HG02981 (cell line): Measurements from ENCODE around the gene SETD3.

Experiments used
- ATAC-seq: cut with Tn5 transposase; IDR thresholded peaks from one replicate; pipeline ENCODE4 v1.9.1; 2021; ENCODE audit warnings: mild to moderate bottlenecking, moderate library complexity; ENCODE audit not compliant: unreplicated experiment

The SETD3 gene

DNA sequence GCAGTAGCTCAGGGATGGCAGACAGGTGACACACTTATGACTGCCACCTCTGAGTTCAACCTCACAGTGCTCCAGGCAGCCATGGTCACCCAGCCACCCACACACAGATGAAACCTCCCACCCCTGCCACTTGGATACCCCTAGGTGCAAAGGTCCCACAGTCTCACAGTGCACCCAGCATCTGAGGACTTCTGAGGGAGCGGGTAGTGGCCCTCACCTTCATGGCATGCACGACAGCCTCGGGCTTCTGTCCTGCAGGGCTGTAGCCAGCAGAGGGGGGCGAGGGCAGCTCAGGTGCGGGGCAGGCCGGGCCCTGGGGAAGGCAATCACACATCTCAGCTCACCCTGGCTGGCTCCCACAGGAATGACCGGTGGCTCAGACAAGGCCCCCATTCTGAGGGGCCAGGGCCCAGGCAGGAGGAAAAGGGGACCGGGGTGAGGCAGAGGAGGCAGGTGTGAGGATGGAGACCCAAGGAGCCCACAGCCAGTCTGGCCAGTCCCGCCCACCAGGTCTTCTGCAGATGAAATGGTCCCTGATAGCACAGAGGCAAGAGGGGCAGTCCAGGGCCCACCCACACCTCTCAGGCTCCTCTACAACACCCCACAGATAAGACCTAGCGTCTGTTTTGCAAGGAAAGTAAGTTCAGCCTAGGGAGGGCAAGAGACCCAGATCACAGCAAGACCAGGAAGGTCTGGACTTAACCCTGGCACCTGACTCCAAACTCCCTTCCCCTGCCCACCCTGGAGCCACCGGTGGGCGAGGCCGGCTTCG, 36.4 kb upstream of the SETD3 start:
- no peak for ATAC-seq

DNA sequence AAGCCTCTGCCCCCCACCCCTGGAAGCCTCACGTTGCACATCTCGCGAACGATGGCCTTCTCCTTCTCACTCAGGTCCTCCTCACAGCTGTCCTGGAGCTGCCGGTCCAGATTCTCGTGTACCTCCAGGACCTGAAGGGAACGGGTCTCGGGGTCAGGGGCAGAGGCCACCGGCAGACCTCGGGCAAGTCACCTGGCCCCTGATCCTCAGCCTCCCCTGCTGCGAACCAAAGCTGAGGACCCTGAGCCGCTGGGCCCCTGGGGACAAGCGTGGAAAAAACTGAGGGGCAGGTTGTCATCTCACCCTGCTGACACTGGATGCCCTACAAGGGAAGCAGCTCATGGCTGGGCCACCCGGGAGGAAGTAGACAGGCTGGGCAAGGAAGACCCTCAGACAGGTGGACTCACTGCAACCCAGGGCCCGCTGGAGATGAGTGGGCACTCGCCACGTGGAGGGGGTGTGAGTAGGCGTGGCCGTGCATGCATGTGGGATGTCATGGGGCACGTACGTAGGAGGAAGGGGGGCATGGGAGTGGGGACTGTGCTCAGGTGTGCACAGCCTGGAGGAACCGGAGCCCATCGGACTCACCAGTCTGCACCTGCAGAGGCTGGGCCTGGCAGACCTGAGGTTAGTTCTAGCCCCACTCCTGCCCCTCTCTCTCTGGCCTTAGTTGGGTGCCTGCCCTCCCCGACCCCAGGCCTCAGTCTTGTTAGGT, 35.7 kb upstream of the SETD3 start:
- no peak for ATAC-seq

DNA sequence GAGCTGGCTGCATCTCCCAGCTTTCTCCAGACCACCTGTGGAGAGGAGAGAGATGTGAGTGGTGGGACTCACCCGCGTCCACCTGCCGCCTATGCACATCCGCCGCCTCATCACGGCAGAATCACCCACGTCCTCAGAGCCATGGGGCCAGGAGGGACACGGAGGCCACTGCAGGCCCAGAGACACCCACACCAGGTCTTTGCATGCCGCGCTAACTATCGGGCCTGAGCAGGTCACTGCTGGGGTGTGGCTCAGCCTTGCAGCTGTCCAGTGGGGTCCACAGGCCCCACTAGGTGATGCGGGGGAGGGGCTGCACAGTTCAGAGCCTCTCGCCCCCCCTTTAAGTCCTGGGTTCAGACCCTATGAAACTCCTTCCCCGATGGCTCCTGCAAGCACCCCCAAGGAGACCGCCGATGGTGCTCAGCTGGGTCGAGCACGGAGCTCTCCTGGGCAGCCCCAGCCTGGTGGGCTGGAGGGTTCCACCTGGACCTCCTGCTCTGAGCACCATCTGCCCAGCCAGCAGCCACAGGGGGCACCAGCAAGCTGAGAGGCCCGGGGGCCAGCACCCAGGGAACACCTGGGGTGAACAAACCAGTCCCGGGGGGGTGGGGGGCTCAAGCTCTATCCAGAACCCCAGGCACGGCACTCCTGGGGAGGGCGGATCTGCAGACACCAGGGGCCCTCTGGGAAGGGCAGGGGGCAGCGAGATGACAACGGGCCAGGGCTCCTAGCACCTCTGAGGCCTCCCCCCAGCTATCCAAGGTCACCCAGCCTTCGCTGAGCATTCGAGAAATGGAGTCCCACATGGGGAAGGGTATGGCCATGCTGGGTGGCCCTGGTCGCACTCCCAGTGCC, 34.9 kb upstream of the SETD3 start:
- no peak for ATAC-seq

DNA sequence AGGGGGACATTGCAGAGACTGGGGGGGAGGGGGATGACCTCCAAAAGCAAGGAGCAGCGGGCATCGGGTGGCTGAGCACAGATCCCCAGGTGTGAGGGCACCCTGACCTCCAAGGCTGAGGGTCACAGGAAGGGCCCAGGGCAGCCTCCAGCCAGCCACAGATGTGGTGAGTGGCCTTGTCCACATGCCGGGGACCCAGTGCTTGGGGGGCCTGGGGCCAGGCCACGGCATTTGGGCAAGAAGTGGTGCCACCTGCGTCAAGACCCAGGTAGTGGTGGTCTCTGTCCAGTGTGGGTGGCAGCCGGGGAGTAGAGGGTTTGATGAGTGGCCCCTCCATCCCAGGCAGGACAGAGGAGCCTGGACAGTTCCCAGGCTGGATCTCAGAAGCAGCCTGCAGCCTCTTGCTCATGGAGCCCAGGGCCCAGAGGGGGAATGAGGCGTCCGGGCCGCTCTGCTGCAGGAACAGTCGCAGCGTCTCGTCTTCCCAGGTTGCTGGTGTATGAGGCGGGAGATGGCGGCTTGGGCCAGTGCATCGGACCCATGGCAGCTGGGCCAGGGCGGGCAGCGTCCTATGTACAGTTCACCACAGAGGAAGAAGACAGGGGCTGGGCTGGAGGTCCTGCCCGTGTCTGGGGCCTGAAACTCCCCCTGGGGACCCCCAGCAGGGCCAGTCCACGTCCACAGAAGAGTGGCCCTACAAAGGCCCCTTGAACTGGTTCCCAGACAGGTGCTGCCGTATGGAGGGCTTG, 34.1 kb upstream of the SETD3 start:
- no peak for ATAC-seq

GRCh38 chr14:99513946-99514551, 33.4 kb upstream of the SETD3 start:
- ATAC-seq, result no peak

- no peak for ATAC-seq
Observed at GRCh38 chr14:99513183-99513694, 32.6 kb upstream of the SETD3 start.

DNA sequence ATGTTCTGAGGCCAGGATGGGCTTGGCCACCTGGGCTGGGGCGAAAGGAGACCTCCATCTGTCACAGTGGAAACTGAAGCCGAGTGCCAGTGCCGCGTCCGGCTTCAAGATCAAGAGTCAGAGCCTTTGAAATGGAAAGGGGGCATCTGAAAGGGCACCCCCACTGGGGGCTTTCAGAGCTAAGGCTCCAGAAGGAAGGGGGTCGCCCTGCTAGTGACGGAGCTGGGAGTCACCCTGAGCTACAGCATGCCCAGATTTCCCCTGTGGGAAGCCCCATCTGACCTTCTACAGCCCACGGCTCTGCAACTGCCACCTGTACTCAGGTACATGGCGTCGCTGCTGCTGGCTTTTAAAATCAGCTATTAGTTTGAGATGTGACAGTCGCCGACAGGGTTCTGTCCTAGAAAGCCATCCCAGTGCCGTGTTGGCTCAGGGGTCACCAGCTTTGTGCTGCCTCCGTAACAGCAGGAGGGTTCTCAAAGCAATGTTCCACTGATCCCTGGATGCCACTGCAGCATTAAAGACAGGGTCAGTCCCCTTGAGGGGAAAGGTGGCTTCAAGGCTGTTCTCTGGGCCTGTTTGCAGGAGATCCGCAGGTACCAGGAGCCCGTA, 32.0 kb upstream of the SETD3 start:
- ATAC-seq, result no peak

DNA sequence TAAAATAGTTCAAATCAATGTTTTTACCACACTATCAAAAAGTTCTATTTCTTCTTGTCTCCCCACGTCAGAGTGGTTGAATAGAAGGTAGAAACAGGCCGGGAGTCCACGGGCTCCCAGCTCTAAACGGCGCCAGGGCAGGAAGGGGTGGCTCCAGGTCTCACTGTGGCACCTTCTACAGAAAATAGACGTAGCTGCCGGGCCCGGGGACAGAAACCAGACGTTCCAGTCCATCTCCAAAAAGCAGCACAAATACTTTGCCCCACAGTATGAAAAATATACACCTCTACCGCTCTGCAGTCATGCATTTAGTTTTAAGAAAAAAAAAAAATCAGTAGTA, 31.4 kb upstream of the SETD3 start:
- ATAC-seq, result no peak

- no peak for ATAC-seq
Observed at GRCh38 chr14:99511421-99512109, 30.9 kb upstream of the SETD3 start.

DNA sequence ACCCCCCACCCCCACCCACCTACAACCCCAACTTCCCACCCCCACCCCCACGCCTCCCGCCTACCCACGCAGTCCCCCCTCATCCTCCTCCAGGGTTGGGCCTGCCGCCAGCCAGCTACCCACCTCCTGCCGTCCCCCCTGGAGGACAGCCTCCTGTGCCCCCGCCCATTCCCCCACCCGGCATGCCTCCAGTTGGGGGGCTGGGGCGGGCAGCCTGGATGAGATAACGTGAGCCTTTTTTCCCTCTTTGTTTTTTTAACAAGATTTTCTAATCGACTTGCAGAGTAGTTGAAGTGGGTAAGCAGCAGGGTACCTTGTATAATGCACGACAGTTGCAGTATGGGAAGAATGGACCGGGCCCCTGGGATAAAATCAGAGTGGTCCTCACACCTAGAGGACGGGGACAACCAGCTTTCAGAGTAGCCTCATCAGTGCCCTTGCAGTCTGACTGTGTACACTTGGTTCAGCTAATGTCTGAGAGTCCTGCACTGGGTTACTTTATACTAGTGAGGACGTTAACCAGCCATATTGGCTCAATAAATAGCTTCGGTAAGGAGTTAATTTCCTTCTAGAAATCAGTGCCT, 30.0 kb upstream of the SETD3 start:
- no peak for ATAC-seq

DNA sequence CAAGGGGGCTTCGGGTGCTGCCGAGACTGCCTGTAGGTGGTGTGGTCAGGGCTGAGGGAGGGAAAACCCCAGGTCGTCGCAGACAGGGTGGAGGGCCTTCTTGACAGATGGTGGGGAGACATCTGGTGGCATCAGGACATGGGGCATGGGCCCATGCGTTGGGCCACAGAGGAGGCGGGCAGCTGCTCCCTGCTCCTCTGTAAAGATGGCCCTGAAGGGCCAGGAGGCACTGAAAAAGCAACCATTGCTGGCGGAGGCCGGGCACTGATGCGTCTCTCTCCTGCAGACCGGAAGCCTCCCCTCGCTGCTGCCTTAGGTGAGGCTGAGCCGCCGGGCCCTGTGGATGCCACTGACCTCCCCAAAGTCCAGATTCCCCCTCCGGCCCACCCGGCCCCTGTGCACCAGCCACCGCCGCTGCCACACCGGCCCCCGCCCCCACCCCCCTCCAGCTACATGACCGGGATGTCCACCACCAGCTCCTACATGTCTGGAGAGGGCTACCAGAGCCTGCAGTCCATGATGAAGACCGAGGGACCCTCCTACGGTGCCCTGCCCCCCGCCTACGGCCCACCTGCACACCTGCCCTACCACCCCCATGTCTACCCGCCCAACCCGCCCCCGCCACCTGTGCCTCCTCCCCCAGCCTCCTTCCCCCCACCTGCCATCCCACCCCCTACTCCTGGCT, 29.4 kb upstream of the SETD3 start:
- ATAC-seq, result no peak

- no peak for ATAC-seq
Observed at GRCh38 chr14:99508896-99509629, 28.4 kb upstream of the SETD3 start.

- ATAC-seq, result no peak
Observed at GRCh38 chr14:99507860-99508640, 27.4 kb upstream of the SETD3 start.

DNA sequence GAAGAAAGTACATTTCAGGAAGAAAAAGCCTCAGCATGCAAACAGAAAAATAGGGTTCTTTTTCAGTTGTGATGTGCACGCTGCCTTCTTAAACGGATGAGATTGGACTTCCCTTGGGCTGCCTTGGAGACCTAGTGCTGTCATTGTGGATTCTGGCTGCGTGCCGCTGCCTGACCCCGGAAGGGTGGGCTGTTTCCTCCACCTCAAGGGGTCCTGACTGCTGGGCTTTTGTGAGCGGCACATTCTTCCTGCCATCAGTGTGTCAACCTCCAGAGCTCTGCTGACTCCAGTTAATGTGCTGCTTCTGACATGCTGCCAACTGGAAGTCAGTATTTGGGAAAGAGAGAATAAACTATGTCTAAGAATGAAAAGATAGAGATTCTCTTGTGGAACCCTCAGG, 25.6 kb upstream of the SETD3 start:
- ATAC-seq, result no peak

DNA sequence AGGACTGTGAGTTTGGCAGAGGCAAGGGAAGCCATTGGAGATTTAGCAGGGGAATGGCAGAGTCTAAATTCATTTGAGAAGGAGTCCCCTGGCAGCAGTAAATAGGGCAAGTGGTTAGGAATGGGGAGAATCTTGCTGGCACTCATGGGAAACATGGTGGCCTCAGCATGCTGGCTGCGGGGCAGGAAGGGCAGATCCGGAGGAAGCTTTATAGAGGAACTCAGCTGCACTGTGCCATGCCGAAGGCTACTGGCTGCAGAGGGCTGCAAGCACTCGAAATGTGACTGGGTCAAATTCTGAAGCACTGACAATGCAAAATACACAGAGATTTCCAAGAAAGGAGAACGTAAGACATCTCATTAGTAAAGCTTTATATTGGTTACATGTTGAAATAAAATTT, 24.4 kb upstream of the SETD3 start:
- ATAC-seq, result no peak

DNA sequence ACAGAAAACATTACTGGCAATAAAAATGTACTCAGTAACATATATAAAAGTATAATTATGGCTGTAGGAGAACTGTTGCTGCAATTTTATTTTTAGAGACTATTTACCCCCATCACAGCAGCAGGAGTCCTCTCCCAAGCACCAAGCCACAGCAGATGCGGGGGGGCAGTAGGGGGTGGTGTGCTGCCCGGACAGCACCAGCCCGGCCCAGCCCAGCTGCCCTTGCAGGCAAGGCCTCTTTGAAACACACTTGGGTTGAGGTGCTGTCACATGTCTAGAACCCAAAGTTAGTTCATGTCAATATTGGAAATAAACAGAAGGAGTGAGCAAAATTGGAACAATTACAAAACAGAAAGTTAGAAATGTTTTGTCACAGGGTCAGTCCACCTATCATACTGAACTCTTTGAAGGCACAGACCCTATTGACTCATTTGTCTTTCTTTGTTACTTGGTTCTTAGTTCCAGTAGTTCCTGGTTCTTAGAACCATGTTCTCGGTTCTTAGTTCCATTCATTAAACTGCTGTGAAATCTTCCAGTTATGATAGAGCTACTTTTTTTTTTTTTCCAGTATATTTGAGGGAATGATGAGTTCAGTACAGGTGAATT, 23.3 kb upstream of the SETD3 start:
- ATAC-seq, result no peak

- ATAC-seq, result no peak
Observed at GRCh38 chr14:99502989-99503421, 22.3 kb upstream of the SETD3 start.
